Measurements from ENCODE around the gene SPN.
"Not testable (repeated sequence)": the region's sequence is repeated elsewhere in the genome, so short reads cannot be mapped to it uniquely, and the experiment has no call there.

Gene SPN

DNA sequence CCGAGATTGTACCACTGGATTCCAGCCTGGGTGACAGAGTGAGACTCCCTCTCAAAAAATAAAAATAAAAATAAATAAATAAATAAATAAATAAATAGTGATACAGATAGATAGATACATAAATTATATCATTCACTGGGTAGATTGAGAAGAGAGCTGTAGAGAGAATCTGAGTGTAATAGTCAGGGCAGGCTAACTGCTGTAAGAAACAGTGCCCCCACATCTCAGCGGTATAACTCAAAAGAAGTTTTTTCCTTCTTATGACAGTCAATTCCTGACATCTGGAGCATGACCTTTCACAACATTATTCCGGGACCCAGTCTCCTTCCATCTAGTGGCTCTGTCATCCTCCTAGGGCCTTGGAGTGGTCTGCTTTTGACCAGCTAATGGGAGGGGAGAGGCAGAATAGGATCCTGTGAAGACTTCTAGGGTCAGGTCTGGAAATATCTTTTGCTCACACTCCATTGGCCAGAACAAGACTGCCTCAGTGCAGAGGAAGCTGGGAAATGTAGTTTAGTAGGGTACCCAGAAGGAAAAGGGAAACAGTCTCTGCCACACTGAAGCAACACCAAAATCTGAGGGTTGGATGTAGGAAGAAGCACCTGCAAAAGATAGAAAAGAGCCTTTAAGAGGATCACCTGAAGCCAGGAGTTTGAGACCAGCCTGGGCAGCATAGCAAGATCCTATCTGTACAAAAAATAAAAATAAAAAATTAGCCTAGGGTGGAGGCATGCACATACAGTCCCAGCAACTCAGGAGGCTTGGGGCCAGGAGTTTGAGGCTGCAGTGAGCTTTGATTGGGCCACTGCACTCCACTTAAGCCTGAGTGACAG lies 13.0 kb downstream of the SPN start:
- no peak for DNase-seq (ENCODE audit: low read depth in 2 of 2, low spot score in 1 of 2)

DNA sequence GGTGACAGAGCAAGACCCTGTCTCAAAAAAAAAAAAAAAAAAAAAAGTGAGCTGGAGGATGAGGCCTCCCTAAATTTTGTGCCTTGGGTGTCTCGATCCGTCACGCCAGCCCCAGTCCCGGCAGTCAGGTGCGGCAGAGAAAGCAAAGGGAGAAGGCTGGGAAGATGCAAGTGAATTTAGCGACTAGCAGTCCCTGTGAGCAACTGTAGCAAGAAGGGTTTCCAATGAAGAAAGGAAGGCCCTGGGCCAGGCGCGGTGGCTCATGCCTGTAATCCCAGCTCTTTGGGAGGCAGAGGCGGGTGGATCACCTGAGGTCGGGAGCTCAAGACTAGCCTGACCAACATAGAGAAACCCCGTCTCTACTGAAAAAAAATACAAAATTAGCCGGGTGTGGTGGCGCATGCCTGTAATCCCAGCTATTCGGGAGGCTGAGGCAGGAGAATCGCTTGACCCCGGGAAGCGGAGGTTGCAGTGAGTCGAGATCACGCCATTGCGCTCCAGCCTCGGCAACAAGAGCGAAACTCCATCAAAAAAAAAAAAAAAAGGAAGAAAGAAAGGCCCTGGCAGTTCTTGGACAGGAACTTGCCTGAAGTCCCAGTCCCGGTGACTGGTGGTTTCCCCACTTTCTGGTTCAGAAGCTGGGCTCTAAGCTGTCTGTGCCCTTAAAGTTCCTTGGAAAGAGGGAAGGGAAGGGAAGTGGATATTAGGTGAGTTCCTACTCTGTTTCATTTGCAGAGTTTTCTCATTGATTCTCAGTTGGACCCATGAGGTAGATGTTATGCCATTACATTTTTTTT lies 14.1 kb downstream of the SPN start:
- no peak for DNase-seq (ENCODE audit: low read depth in 2 of 2, low spot score in 1 of 2)

DNA sequence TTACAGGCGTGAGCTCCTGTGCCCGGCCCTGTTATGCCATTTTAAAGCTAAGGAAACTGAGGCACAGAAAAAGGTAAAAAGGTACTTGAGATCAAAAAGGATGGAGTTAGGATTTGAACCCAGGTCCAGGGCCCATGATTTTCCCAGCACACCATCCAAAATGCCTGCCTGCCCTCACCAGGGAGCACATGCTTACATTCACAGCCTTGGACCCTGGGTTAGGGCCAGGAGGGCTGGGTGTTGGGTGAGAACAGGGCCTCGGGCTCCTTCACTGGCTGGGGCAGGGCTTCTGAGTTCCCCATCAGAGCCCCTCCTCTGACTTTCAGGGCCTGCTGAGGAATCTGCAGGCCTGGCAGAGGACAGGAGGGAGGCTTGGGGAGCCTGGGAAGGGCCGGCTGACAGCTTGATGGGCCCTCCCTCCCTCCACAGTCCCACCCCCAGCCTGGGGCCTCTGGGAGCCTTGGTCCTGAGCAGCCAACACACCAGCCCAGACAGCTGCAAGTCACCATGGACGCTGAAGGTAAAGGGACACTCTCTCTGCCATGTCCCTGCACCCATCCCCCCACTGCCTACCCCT lies 15.7 kb downstream of the SPN start, which contains the start of gene QPRT:
QPRT (plus strand) TSS at position 490 of the 577 bp plus-strand sequence; CDS start at position 508, 18 bp downstream.
- DNase-seq (ENCODE audit: low read depth in 2 of 2, low spot score in 1 of 2) = no peak

DNA sequence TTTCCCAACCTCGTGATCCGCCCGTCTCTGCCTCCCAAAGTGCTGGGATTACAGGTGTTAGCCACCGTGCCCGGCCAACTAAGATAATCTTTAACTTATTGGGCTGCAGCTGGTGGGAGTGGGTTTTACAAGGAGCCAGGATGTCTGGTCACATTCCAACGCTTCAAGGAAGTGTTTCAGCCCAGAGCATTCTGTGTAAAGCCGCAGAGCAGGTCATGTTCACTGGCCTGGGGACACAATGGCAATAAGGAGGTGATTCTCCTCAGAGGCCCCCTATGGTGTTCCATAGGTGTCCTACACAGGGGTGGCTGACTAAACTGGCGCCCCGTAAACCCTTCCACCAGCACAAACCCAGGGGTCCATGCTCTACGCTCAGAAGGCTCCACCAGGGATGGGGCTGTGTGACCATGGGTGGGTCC lies 17.1 kb downstream of the SPN start:
- no peak for DNase-seq (ENCODE audit: low read depth in 2 of 2, low spot score in 1 of 2)

DNA sequence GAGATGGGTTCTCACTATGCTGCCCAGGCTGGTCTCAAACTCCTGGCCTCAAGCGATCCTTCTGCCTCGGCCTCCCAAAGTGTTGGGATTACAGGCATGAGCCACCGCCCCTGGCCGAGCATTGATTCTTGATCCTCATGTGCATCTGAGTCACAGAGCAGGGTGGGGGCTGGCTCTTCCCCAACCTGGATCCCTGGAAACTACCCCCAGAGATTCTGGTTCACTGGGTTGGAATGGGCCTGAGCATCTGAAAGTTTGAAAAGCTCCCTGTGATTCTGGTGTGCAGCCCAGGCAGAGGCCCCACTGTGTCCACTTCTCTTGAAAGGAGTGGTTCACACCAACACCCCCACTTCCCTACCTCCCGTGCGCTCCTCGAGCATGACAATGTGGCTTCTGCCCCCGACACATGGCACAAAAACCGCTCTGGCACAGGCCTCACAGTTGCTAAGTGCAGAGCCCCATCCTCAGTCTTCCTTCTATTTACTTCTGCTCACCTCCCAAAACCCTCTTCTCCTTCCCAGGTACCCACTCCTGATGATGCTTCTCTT lies 20.6 kb downstream of the SPN start:
- DNase-seq (ENCODE audit: low read depth in 2 of 2, low spot score in 1 of 2) = no peak

DNA sequence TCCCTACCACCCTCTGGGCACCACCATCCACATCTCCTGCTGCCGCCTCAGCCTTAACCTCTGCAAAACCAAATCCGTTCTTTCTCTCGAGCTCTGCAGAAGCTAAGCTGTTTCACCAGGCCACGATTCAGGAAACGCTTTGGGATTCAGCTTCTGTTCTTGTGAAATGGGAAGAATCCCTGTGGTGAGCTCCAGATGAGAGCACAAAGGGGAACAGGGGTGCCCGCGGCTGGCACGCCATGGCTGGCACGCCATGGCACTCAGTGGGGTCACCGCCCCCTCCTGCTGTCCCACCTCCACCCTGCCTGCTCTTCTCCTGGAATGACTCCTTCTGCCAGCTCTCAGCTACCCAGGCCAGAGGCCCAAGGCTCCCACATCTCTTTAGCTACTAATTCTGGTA lies 21.6 kb downstream of the SPN start:
- no peak for DNase-seq (ENCODE audit: low read depth in 2 of 2, low spot score in 1 of 2)

DNA sequence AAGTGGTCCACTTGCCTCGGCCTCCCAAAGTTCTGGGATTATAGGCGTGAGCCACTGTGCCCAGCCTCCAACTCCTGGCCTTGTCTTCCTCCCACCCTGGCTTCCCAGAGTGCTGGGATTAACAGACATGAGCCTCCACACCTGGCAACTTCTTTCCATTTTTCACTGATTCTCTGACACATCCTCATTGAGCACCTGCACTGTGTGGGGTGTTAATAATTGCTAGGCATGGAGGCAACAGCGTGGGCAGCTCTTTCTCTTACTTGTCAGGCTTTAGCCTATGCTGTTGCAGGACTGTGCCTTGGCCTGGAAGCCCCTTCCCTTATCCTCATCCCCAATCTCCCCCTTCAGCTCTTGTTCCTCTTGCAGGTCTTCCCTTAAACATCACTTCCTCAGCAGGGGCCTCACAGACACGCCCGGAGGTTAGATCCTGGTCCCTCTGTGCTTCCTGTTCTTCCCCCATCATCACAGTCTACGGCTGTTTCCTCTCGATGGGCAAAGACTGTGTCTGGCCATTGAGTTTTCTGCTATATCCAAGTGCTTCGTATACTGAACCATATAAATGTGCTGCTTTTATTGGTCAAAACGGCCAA lies 23.8 kb downstream of the SPN start:
- no peak for DNase-seq (ENCODE audit: low read depth in 2 of 2, low spot score in 1 of 2)

DNA sequence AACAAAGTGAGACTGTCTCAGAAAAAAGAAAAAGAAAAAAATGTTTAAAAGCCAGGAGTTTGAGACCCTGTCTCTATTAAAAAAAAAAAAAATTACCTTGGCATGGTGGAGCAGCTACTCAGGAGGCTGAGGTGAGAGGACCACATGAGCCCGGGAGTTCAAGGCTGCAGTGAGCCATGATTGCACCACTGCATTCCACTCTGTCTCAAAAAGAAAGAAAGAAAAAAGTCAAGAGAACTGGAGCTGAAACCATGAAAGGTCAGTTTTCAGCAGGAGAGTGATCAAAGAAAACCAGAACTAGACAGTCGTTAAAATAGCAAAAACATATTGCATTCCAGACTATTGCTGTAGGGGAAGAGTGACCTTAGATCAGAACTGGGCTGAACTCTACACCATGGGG lies 24.7 kb downstream of the SPN start:
- no peak for DNase-seq (ENCODE audit: low read depth in 2 of 2, low spot score in 1 of 2)

DNA sequence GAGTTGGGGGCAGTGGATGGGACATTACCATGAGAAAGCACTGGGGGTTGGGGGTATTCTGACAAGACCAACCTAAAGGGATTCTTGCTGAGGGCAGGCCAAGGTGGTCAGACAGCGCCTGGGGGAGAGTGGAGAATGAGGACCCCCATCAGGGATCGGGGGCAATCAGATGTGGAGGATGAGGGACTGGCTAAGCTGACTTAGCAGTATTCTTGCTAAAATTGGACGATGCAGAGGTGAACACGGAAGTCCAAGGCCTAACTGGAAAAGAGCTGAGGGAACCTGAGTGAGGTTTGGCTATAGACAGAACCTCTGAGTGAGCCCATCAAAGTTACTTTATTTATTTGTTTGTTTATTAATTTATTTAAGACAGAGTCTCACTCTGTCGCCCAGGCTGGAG lies 25.1 kb downstream of the SPN start:
- no peak for DNase-seq (ENCODE audit: low read depth in 2 of 2, low spot score in 1 of 2)

DNA sequence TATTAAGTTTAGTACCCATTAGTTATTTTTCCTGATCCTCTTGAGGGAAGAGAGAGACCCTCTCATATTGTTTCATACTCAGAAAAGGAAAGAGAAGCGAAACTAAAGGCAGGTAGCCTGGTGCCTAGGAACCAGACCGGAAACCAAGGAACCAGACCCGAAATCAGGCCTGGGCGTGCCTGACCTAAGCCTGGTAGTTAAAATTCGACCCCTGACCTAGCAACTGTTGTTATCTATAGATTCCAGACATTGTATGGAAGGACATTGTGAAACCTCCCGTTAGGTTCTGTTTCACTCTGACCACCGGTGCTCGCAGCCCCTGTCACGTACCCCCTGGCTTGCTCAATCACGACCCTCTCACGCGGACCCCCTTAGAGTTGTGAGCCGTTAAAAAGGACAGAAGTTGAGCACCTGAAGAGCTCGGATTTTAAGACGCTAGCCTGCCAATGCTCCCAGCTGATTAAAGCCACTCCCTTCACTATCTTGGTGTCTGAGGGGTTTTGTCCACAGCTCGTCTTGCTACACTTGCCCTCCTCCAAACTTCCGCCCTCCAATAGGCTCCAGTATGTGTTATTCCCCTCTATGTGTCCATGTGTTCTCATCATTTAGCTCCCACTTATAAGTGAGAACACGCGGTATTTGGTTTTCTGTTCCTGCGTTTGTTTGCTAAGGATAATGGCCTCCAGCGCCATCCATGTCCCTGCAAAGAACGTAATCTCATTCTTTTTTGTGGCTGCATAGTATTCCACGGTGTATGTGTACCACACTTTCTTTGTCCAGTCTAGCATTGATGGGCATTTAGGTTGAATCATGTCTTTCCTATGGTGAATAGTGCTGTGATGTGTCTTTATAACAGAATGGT lies 26.7 kb downstream of the SPN start:
- DNase-seq (ENCODE audit: low read depth in 2 of 2, low spot score in 1 of 2) = not testable (repeated sequence)

DNA sequence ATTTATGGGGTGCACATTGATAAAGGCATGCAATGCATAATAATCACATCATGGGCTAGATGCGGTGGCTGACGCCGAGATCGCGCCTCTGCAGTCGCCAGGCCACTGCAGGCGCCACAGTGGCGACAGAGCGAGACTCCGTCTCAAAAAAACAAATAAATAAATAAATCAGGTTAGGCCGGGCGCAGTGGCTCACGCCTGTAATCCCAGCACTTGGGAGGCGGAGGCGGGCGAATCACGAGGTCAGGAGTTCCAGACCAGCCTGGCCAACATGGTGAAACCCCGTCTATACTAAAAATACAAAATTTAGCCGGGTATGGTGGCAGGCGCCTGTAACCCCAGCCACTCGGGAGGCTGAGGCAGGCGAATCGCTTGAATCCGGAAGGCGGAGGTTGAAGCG lies 29.6 kb downstream of the SPN start:
- DNase-seq (ENCODE audit: low read depth in 2 of 2, low spot score in 1 of 2) = not testable (repeated sequence)

DNA sequence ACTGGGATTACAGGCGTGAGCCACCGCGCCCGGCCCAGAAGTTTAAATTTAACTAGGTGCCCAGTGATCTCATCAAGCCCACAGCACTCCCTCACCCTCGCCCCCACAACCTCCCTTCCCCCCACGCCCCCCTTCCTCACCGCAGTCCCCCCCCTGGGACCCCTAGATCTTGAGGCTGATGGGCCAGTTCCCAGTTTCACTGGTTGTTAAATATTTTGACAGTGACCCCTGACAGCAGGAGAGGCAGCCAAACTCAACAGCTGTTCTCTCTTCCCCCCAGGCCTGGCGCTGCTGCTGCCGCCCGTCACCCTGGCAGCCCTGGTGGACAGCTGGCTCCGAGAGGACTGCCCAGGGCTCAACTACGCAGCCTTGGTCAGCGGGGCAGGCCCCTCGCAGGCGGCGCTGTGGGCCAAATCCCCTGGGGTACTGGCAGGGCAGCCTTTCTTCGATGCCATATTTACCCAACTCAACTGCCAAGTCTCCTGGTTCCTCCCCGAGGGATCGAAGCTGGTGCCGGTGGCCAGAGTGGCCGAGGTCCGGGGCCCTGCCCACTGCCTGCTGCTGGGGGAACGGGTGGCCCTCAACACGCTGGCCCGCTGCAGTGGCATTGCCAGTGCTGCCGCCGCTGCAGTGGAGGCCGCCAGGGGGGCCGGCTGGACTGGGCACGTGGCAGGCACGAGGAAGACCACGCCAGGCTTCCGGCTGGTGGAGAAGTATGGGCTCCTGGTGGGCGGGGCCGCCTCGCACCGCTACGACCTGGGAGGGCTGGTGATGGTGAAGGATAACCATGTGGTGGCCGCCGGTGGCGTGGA lies 31.5 kb downstream of the SPN start:
- no peak for DNase-seq (ENCODE audit: low read depth in 2 of 2, low spot score in 1 of 2)

DNA sequence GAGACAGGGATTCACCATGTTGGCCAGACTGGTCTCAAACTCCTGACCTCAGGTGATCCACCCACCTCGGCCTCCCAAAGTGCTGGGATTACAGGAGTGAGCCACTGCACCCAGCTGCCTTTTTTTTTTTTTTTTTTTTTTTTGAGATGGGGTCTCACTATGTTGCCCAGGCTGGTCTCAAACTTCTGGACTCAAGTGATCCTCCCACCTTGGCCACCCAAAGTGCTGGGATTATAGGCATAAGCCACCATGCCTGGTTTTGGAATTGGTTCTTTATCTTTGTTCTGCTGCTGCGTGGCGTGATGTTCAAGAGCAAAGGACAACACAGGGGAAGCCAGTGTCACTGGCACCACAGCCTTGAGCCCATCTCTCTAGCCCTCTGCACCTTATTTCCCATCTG lies 32.6 kb downstream of the SPN start:
- not testable (repeated sequence) for DNase-seq (ENCODE audit: low read depth in 2 of 2, low spot score in 1 of 2)

DNA sequence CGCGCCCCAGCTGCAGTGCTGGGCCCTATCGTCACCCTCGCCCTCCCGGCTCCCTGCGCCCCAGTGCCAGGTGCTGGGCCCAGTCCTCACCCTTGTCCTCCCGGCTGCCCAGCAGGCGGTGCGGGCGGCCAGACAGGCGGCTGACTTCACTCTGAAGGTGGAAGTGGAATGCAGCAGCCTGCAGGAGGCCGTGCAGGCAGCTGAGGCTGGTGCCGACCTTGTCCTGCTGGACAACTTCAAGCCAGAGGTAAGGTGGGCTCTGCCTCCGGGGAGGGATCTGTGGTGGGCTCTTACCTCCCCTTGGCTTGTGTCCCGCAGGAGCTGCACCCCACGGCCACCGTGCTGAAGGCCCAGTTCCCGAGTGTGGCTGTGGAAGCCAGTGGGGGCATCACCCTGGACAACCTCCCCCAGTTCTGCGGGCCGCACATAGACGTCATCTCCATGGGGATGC lies 33.9 kb downstream of the SPN start:
- no peak for DNase-seq (ENCODE audit: low read depth in 2 of 2, low spot score in 1 of 2)

DNA sequence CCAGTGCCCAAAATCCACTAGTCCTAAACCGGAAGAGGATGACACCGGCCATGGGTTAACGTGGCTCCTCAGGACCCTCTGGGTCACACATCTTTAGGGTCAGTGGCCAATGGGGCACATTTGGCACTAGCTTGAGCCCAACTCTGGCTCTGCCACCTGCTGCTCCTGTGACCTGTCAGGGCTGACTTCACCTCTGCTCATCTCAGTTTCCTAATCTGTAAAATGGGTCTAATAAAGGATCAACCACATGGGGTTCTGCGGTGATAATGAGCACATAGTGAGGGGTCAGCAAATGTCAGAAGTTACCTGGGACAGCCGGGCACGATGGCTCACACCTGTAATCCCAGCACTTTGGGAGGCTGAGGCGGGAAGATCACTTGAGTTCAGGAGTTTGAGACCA lies 34.3 kb downstream of the SPN start:
- DNase-seq (ENCODE audit: low read depth in 2 of 2, low spot score in 1 of 2) = no peak

DNA sequence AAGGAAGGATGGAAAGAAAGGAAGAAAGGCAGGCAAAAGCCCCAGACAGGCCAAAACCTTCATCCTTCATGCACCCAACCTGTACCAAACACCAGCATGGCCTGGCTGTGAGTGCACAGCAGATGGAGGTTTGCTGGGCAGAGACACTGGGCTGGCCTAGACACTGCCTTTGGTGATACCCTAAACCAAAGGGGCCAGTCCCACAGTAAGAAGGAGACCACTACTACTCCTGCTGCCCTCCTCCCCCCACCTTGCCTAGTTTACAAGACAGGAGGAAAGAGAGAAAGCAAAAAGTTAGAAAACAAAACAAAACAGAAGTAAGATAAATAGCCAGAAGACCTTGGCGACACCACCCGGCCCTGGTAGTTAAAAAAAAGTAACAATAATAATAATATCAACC lies 35.0 kb downstream of the SPN start:
- no peak for DNase-seq (ENCODE audit: low read depth in 2 of 2, low spot score in 1 of 2)

DNA sequence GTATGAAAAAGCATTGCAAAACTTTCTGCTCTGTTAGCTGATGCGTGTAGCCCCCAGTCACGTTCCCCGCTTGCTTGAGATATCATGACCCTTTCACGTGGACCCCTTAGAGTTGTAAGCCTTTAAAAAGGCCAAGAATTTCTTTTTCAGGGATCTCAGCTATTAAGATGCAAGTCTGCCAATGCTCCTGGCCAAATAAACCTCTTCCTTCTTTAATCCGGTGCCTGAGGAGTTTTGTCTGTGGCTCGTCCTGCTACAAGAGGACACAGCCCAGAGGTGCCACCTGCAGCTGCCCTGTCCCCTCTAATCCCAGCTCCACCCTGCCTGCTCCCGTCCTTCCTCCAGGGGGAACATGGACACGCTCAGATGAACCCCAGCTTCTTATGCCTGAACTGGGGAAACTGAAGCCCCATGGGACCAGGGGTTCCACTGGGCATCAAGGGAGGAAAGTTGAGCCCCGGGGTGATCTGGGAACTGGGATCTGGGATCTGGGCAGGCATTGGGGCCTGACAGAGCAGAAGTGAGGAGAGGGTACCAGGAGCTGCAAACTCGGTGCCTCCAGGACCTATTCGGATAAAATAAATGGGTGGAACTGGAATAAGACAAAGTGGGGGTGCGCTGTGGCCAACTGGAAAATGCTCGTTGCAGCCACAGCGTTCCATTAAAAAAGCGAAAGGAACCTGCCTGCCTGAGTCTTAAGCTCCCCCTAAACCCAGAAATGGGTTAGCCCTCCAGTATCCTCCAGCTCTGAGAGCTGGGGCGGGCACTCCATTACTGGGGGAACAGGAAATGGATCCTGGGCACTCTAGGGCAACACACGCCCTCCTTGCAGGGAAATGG lies 35.7 kb downstream of the SPN start:
- no peak for DNase-seq (ENCODE audit: low read depth in 2 of 2, low spot score in 1 of 2)

Measured in stimulated activated CD8-positive, alpha-beta memory T cell treated with anti-CD3 and anti-CD28 coated beads, Interleukin-4, amount 100 ng/mL, for 4 hours (primary cell).